GM19468 (cell line): ENCODE measurements around the gene PACS1.
A peak's percentile ranks its signal among the peaks of the same experiment; 100 is the strongest.
"Not testable (repeated sequence)": the region's sequence is repeated elsewhere in the genome, so short reads cannot be mapped to it uniquely, and the experiment has no call there.

Experiments
- ATAC-seq: cut with Tn5 transposase; IDR thresholded peaks from one replicate; pipeline ENCODE4 v1.9.1; 2021; ENCODE audit warnings: mild to moderate bottlenecking, moderate library complexity, moderate number of reproducible peaks; ENCODE audit not compliant: unreplicated experiment; ENCODE audit errors: extremely low read depth

PACS1 gene

GRCh38 chr11:66265531-66266377, 195.7 kb downstream of the PACS1 start:
- ATAC-seq, result no peak

GRCh38 chr11:66266378-66267038, 196.4 kb downstream of the PACS1 start:
- no peak for ATAC-seq

GRCh38 chr11:66267039-66267378, 196.9 kb downstream of the PACS1 start:
- no peak for ATAC-seq

GRCh38 chr11:66267379-66268243, 197.5 kb downstream of the PACS1 start:
- peak; percentile 10 for ATAC-seq

GRCh38 chr11:66268244-66268951, 198.3 kb downstream of the PACS1 start, which contains the start of gene RAB1B:
TSS of gene RAB1B (plus strand) at chr11:66268639. CDS start at chr11:66268680, 41 bp downstream.
- ATAC-seq, result peak; percentile 84

- no peak for ATAC-seq
These were observed 199.2 kb downstream of the PACS1 start for GRCh38 chr11:66268952-66269905.

GRCh38 chr11:66271816-66272215, 201.7 kb downstream of the PACS1 start:
- no peak for ATAC-seq

GRCh38 chr11:66272596-66272995, 202.5 kb downstream of the PACS1 start:
- ATAC-seq, result no peak

- no peak for ATAC-seq
These were observed 204.1 kb downstream of the PACS1 start for GRCh38 chr11:66274219-66274618.

GRCh38 chr11:66275396-66275795, 205.3 kb downstream of the PACS1 start:
- no peak for ATAC-seq

GRCh38 chr11:66275984-66276612, 206.0 kb downstream of the PACS1 start:
- no peak for ATAC-seq

- not testable (repeated sequence) for ATAC-seq
These were observed 206.5 kb downstream of the PACS1 start for GRCh38 chr11:66276619-66277018.

GRCh38 chr11:66277064-66277463, 207.0 kb downstream of the PACS1 start:
- ATAC-seq, result not testable (repeated sequence)

GRCh38 chr11:66277471-66278362, 207.6 kb downstream of the PACS1 start, which contains the start of gene CNIH2:
TSS of gene CNIH2 (plus strand) at chr11:66278175. CDS start at chr11:66278457, 282 bp downstream.
- no peak for ATAC-seq

GRCh38 chr11:66278363-66279091, 208.5 kb downstream of the PACS1 start:
- ATAC-seq, result no peak

GRCh38 chr11:66279092-66279734, 209.1 kb downstream of the PACS1 start:
- ATAC-seq, result no peak
